ENCODE measurements around the gene WARS2. TPM values are rescaled to one million over a fixed set of nuclear protein-coding genes. Genes with fewer than 3 reads are reported as not detected.

WARS2 gene
- total RNA-seq, 2 donors from 2014 or later: 9.9 to 11.8 TPM

- Histone ChIP-seq H3K9ac (ENCODE audit: extremely low read depth, low read length, poor library complexity, severe bottlenecking) (no peak overlapping the region), H3K27ac (ENCODE audit: low read depth, low read length) (no peak overlapping the region), H3K9me3 (ENCODE audit: control insufficient read depth, low read length) (no peaks in the 10 kb centered on the region), H3K27me3 (ENCODE audit: control insufficient read depth, insufficient read depth, low read length, poor library complexity, severe bottlenecking) (peaks cover 97% of the 10 kb centered on the region), H3K4me1 (ENCODE audit: control insufficient read depth, insufficient read depth, low read length) (no peaks in the 10 kb centered on the region), H3K36me3 (ENCODE audit: control insufficient read depth, insufficient read depth, low read length) (no peaks in the 10 kb centered on the region), H3K4me3 (ENCODE audit: low read length) (no peak overlapping the region)
- H3K27ac Mint-ChIP-seq: no peak overlapping the region
- no peaks in the 10 kb centered on the region for H3K9me3 Mint-ChIP-seq
- H3K4me1 Mint-ChIP-seq: peaks cover 19% of the 10 kb centered on the region
- no peak overlapping the region for H3K4me3 Mint-ChIP-seq
- TF ChIP-seq CTCF (conservative IDR thresholded peaks at IDR 0.05): no peak
- WGBS, 2 experiments (ENCODE audit: insufficient coverage in 1 of 2, insufficient read length in 1 of 2): 59 to 61% methylated on average over 8 to 16 of the region's 16 CpGs
- H3K36me3 Mint-ChIP-seq (ENCODE audit: low read depth): no peaks in the 10 kb centered on the region
- no peak for DNase-seq
- peaks cover 100% of the 10 kb centered on the region for H3K27me3 Mint-ChIP-seq (ENCODE audit: insufficient read depth)
Observed at GRCh38 chr1:119002028-119002686, 138.3 kb downstream of the WARS2 start.

- H3K36me3 Mint-ChIP-seq (ENCODE audit: low read depth): no peaks in the 10 kb centered on the region
- Histone ChIP-seq H3K4me1 (ENCODE audit: control insufficient read depth, insufficient read depth, low read length) (no peaks in the 10 kb centered on the region), H3K9me3 (ENCODE audit: control insufficient read depth, low read length) (no peaks in the 10 kb centered on the region), H3K4me3 (ENCODE audit: low read length) (no peak overlapping the region), H3K27me3 (ENCODE audit: control insufficient read depth, insufficient read depth, low read length, poor library complexity, severe bottlenecking) (peaks cover 97% of the 10 kb centered on the region), H3K9ac (ENCODE audit: extremely low read depth, low read length, poor library complexity, severe bottlenecking) (no peak overlapping the region), H3K36me3 (ENCODE audit: control insufficient read depth, insufficient read depth, low read length) (no peaks in the 10 kb centered on the region), H3K27ac (ENCODE audit: low read depth, low read length) (no peak overlapping the region)
- no peaks in the 10 kb centered on the region for H3K9me3 Mint-ChIP-seq
- peaks cover 100% of the 10 kb centered on the region for H3K27me3 Mint-ChIP-seq (ENCODE audit: insufficient read depth)
- H3K27ac Mint-ChIP-seq: no peak overlapping the region
- 39 to 49% methylated on average over 7 to 49 of the region's 49 CpGs for WGBS, 2 experiments (ENCODE audit: insufficient coverage in 1 of 2, insufficient read length in 1 of 2)
- no peak for TF ChIP-seq CTCF (conservative IDR thresholded peaks at IDR 0.05)
- H3K4me1 Mint-ChIP-seq: peaks cover 18% of the 10 kb centered on the region
- H3K4me3 Mint-ChIP-seq: peak overlapping the region; percentile 50
- DNase-seq: peak; percentile 67
Observed at GRCh38 chr1:119001181-119002027, 139.0 kb downstream of the WARS2 start.

GRCh38 chr1:119000371-119001180, 139.9 kb downstream of the WARS2 start:
- Mint-ChIP-seq H3K4me3 (peak overlapping the region; percentile 50), H3K9me3 (no peaks in the 10 kb centered on the region), H3K36me3 (ENCODE audit: low read depth) (no peaks in the 10 kb centered on the region), H3K27me3 (ENCODE audit: insufficient read depth) (peaks cover 100% of the 10 kb centered on the region), H3K27ac (no peak overlapping the region), H3K4me1 (peaks cover 16% of the 10 kb centered on the region)
- Histone ChIP-seq H3K27me3 (ENCODE audit: control insufficient read depth, insufficient read depth, low read length, poor library complexity, severe bottlenecking) (peaks cover 97% of the 10 kb centered on the region), H3K4me3 (ENCODE audit: low read length) (peak overlapping the region; percentile 53), H3K36me3 (ENCODE audit: control insufficient read depth, insufficient read depth, low read length) (no peaks in the 10 kb centered on the region), H3K9me3 (ENCODE audit: control insufficient read depth, low read length) (no peaks in the 10 kb centered on the region), H3K27ac (ENCODE audit: low read depth, low read length) (no peak overlapping the region), H3K9ac (ENCODE audit: extremely low read depth, low read length, poor library complexity, severe bottlenecking) (no peak overlapping the region), H3K4me1 (ENCODE audit: control insufficient read depth, insufficient read depth, low read length) (no peaks in the 10 kb centered on the region)
- 40 to 48% methylated on average over 38 to 44 of the region's 44 CpGs for whole genome bisulfite sequencing, 2 experiments (ENCODE audit: insufficient coverage in 1 of 2, insufficient read length in 1 of 2)
- peak; percentile 67 for DNase-seq
- TF ChIP-seq CTCF (conservative IDR thresholded peaks at IDR 0.05): no peak
